Epithelial cell of esophagus (primary cell): ENCODE data around the gene TXNDC2.

ENCODE experiments used
- DNase-seq: peaks from one replicate; pipeline ENCODE4 v3.0.0; 2010; ENCODE audit warnings: low read depth
- H3K4me3 ChIP-seq: 2 replicates; pipeline ENCODE4 v1.5.1; 2011; ENCODE audit warnings: mild to moderate bottlenecking, low read length, control low read depth
- CTCF ChIP-seq: IDR thresholded peaks from 2 replicates; pipeline ENCODE4 v1.5.1; 2011; ENCODE audit warnings: low read depth, mild to moderate bottlenecking, low read length, control low read depth, inconsistent platforms; ENCODE audit not compliant: insufficient read depth; ENCODE audit errors: missing control alignments

The TXNDC2 gene

GRCh38 chr18:9860682-9861081, 25.1 kb upstream of the TXNDC2 start:
- H3K4me3 ChIP-seq: no peak overlapping the region
- DNase-seq: no peak
- TF ChIP-seq CTCF: no peak

GRCh38 chr18:9861157-9861556, 24.6 kb upstream of the TXNDC2 start:
- TF ChIP-seq CTCF: no peak
- no peak for DNase-seq
- H3K4me3 ChIP-seq: no peak overlapping the region

- no peak for DNase-seq
- no peak overlapping the region for H3K4me3 ChIP-seq
- no peak for TF ChIP-seq CTCF
Measured at GRCh38 chr18:9861933-9862332, 23.8 kb upstream of the TXNDC2 start.

GRCh38 chr18:9862686-9863085, 23.1 kb upstream of the TXNDC2 start:
- no peak for DNase-seq
- no peak for TF ChIP-seq CTCF
- no peak overlapping the region for H3K4me3 ChIP-seq

GRCh38 chr18:9863282-9863681, 22.5 kb upstream of the TXNDC2 start:
- no peak for DNase-seq
- no peak for TF ChIP-seq CTCF
- no peak overlapping the region for H3K4me3 ChIP-seq

- no peak overlapping the region for H3K4me3 ChIP-seq
- no peak for TF ChIP-seq CTCF
- DNase-seq: no peak
Measured at GRCh38 chr18:9865764-9866490, 19.8 kb upstream of the TXNDC2 start.

GRCh38 chr18:9866627-9867026, 19.1 kb upstream of the TXNDC2 start:
- TF ChIP-seq CTCF: no peak
- no peak overlapping the region for H3K4me3 ChIP-seq
- no peak for DNase-seq
